Heart left ventricle (tissue), 13 donors: ENCODE measurements around the gene SNAP25.

Experiments
- POLR2A ChIP-seq, 2 donors: fragments of 450-650 bp; IDR thresholded peaks; one replicate each; pipeline ENCODE4 v1.6.1; 2017; ENCODE audit warnings: antibody characterized with exemption in 2 of 2, mild to moderate bottlenecking in 2 of 2, moderate library complexity in 2 of 2
- TF ChIP-seq, protein P1 (sequence below), 12 donors: fragments of 200-600 bp; sonication (generic) in 4 of 12; IDR thresholded peaks; one replicate each; pipeline versions ENCODE4 v1.5.0 to v1.8.0; 2018 to 2022; ENCODE audit warnings: antibody characterized with exemption in 12 of 12, mild to moderate bottlenecking in 5 of 12
- donor health status: ischemic (EF 13 %, LVEDD 7.1; RV severe dilation, severe dysfunction).
- donor health status: DM: no; HTN: yes; CAD: no.
- donor health status: DM: no; HTN: no; CAD: no.
- donor health status: ischemic (EF 25% LVEDD 6.9; RV normal size, moderate dysfunction).
- donor health status: ischemic (EF 25% LVEDD 5.7; RV mildly dilated, moderate dysfunction).
- donor health status: ischemic (EF 35%, LVEDD 5.7; RV mildly dilated, moderate dysfunction).
- donor health status: nonischemic (EF 11% LVEDD 7.7; RV severe dilation, severe dysfunction).
- donor health status: DM: yes; HTN: yes; CAD: no.
- donor health status: PGD.
- donor health status: ischemic (EF 29% LVEDD 5.4; RV normal size, mild dysfunction).
- donor health status: nonischemic (EF 23%, LVEDD 6.1; RV moderate dilation, normal function).

DNA sequence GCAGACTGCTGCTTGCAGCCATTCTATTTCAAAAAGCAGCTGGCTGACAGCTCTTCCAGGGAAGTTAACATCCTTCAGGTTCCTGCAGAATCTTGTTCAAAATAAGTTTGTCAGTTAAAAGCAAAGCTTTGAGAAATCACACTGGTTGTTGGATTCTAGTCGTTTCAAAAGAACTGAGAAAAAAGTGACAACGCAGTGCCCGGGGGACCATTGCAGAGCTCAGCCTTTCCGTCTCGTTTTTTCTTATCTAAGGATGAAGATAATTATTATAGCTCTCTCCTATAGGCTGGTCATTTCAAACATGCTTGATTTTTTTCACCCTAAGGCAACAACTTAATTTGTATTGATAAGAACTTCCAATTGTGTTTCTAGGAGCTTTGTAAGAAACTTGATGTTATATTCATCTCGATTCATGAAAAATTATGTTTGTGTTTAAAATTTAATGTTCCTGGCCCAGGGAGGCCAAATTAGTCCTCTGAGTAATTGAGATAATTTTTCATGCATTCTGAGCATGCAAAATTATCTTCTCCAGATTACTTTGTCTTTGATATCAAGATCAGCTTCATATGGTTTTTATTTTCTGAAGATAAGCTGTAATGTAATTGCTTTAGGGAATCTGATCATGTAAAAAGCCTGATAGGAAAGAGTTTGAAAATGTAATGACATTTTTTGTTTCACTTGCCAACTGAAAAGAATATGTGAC is 58.4 kb downstream of the SNAP25 start:
- TF ChIP-seq, protein P1, sequence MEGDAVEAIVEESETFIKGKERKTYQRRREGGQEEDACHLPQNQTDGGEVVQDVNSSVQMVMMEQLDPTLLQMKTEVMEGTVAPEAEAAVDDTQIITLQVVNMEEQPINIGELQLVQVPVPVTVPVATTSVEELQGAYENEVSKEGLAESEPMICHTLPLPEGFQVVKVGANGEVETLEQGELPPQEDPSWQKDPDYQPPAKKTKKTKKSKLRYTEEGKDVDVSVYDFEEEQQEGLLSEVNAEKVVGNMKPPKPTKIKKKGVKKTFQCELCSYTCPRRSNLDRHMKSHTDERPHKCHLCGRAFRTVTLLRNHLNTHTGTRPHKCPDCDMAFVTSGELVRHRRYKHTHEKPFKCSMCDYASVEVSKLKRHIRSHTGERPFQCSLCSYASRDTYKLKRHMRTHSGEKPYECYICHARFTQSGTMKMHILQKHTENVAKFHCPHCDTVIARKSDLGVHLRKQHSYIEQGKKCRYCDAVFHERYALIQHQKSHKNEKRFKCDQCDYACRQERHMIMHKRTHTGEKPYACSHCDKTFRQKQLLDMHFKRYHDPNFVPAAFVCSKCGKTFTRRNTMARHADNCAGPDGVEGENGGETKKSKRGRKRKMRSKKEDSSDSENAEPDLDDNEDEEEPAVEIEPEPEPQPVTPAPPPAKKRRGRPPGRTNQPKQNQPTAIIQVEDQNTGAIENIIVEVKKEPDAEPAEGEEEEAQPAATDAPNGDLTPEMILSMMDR (IDR thresholded peaks at IDR 0.05) = no peak
- no peak for TF ChIP-seq POLR2A (IDR thresholded peaks at IDR 0.05)
